H1 (cell line): ENCODE measurements around the gene ADPRM. TPM values are rescaled to one million over a fixed set of nuclear protein-coding genes. Genes with fewer than 3 reads are reported as not detected.

Experiments used
- CHD1 ChIP-seq: IDR thresholded peaks from 2 replicates; pipeline ENCODE4 v1.6.1; 2012; ENCODE audit warnings: low read depth, low read length, improper control_type of control experiment
- CREB1 ChIP-seq: IDR thresholded peaks from 2 replicates; pipeline ENCODE4 v1.6.1; 2012; ENCODE audit warnings: inconsistent platforms
- HDAC6 ChIP-seq: IDR thresholded peaks from one replicate; pipeline ENCODE4 v1.7.1; 2012; ENCODE audit warnings: low read depth, mild to moderate bottlenecking, inconsistent platforms, low read length, moderate library complexity
- KDM5A ChIP-seq: fragments of 200-600 bp; IDR thresholded peaks from 2 replicates; pipeline ENCODE4 v1.7.1; 2012; ENCODE audit warnings: mild to moderate bottlenecking, low read length, inconsistent platforms, mixed read lengths
- NRF1 ChIP-seq: IDR thresholded peaks from 2 replicates; pipeline ENCODE4 v1.6.1; 2011; ENCODE audit warnings: mild to moderate bottlenecking, low read depth, low read length, improper control_type of control experiment
- RFX5 ChIP-seq: IDR thresholded peaks from 2 replicates; pipeline ENCODE4 v1.6.1; 2011; ENCODE audit warnings: low read depth, low read length, improper control_type of control experiment, borderline replicate concordance
- TEAD4 ChIP-seq: IDR thresholded peaks from 2 replicates; pipeline ENCODE4 v1.6.1; 2012; ENCODE audit warnings: low read depth, low read length, inconsistent platforms, mixed read lengths
- ZNF274 ChIP-seq: IDR thresholded peaks from 2 replicates; pipeline ENCODE4 v1.7.0; 2012; ENCODE audit warnings: low read length, borderline replicate concordance; ENCODE audit errors: extremely low read depth
- polyA plus RNA-seq, 7 experiments: library from polyadenylated mRNA; depleted of rRNA in 3 of 7; stranded (reverse) in 5 of 7; unstranded in 2 of 7; fragments of >200 nt in 5 of 7; fragments of 200-250 nt in 2 of 7; gene quantifications; 1 replicate in 5 of 7; 2 replicates in 1 of 7; 4 replicates in 1 of 7; pipeline versions ENCODE4 v1.2.1 to v1.2.3, GENCODE V29; 2011 to 2013; ENCODE audit warnings: missing spikeins in 2 of 7, mixed read lengths in 2 of 7
- total RNA-seq: library from RNA; stranded (reverse); fragmentation: NEBNext Ultra II Directional; extraction: Animal tissue kit (Norgen Biotek cat#: 25700); gene quantifications from 2 replicates; pipeline ENCODE4 v1.2.1, GENCODE V29; 2021
- TF ChIP-seq, protein P1 (sequence below), 3 experiments: IDR thresholded peaks; 1 replicate in 2 of 3; 2 replicates in 1 of 3; pipeline versions ENCODE4 v1.5.1 to v1.6.1; 2011; ENCODE audit warnings: low read length in 3 of 3, mild to moderate bottlenecking in 3 of 3, inconsistent platforms in 2 of 3, low read depth in 1 of 3, moderate library complexity in 1 of 3; ENCODE audit not compliant: insufficient read depth in 1 of 3; ENCODE audit errors: control extremely low read depth in 1 of 3
- TF ChIP-seq, protein P2 (sequence below): IDR thresholded peaks from 2 replicates; pipeline ENCODE4 v1.6.1; 2012; ENCODE audit warnings: inconsistent platforms

Gene ADPRM
- total and polyA plus RNA-seq, 2 of the 8 experiments (the other 6 are each of a cell fraction or from before 2014, with no cell fraction given): 6.7 to 7.9 TPM

DNA sequence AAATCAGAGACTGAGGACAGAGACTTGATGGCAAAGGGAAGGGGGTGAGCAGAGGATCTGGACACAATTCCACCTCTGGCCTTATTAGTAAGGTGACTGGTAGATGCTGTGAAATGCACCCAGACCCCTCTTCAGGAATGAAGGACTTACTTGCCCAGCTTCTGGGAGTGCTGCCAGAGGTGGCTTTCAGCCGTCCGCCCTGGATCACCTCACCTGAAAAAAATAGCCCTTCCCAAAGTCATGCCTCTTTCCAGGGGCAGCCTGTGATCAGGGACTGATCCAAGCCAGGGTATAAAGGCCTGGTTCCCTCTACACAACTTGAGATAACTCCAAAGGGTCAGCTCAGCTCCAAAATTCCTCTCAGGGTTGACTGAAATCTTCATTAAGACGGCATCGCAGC is 52.8 kb downstream of the ADPRM start (continued):
- TF ChIP-seq, protein P1, sequence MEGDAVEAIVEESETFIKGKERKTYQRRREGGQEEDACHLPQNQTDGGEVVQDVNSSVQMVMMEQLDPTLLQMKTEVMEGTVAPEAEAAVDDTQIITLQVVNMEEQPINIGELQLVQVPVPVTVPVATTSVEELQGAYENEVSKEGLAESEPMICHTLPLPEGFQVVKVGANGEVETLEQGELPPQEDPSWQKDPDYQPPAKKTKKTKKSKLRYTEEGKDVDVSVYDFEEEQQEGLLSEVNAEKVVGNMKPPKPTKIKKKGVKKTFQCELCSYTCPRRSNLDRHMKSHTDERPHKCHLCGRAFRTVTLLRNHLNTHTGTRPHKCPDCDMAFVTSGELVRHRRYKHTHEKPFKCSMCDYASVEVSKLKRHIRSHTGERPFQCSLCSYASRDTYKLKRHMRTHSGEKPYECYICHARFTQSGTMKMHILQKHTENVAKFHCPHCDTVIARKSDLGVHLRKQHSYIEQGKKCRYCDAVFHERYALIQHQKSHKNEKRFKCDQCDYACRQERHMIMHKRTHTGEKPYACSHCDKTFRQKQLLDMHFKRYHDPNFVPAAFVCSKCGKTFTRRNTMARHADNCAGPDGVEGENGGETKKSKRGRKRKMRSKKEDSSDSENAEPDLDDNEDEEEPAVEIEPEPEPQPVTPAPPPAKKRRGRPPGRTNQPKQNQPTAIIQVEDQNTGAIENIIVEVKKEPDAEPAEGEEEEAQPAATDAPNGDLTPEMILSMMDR (IDR thresholded peaks at IDR 0.05; ENCODE audit: control extremely low read depth in 1 of 3, insufficient read depth in 1 of 3, low read depth in 1 of 3, low read length in 3 of 3): no peak
- TF ChIP-seq HDAC6 (no peak), CHD1 (no peak), KDM5A (no peak), CREB1 (no peak), RFX5 (no peak), TEAD4 (no peak), ZNF274 (no peak), NRF1 (no peak)
- TF ChIP-seq, protein P2, sequence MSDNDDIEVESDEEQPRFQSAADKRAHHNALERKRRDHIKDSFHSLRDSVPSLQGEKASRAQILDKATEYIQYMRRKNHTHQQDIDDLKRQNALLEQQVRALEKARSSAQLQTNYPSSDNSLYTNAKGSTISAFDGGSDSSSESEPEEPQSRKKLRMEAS: no peak
